Measurements from ENCODE around the gene HES2.
"Not testable (repeated sequence)": the region's sequence is repeated elsewhere in the genome, so short reads cannot be mapped to it uniquely, and the experiment has no call there.

The HES2 gene

DNA sequence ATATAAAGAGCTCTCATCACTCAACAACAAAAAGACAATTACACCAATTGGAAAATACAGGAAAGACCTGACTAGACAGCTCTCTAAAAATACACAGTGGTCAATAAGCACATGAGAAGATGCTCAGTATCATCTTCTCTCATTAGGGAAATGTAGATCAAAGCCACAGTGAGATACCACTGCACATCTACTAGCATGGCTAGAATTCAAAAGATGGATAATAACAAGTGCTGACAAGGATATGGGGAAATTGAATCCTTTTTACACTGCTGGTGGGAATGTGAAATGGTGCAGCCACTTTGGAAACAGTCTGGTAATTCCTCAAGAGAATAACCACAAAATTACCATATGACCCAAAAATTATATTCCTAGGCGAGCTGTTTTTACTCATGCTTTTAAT is 35.6 kb downstream of the HES2 start:
- DNase-seq = no peak

DNA sequence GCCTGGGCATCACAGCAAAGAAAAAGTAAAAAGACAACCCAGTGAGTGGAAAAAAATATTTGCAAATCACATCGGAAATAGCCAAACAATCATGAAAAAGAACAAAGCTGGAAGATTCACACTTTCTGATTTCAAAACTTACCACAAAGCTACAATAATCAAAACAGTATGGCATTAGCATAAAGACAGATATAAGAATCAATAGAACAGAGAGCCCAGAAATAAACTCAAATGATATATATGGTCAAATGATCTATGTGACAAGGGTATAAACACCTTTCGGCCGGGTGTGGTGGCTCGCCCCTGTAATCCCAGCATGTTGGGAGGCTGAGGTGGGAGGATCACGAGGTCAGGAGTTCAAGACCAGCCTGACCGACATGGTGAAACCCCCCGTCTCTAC is 39.7 kb downstream of the HES2 start:
- no peak for DNase-seq

DNA sequence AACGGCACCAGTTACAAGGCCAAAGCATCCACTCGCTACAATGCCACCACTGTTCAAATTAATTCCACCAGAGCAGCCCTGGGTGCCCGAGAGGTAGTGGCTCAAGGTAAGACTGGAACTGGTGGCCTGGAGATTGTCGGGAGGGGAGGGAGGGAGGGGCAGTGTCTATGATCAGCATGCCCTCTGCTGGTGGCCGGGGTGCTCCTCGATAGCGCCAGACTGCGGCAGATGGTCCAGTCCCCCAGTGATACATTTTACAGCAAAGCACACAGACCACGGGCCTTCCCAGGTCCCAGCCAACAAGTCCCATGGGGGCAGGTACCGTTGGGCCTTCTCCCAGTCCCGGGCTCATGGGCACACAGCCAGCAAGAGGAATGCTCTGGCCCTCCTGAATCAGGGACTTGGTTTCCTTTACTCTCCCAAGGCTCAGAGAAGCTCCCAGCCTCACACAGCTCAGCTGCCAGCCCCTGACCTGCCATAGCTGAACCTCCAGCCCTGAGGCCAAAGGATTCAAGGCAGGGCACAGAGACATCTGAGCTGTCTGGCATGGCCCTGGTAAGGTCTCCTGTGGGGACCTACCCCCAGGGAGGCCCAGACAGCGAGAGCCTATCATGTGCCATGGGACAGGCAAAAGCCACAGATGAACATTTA is 41.5 kb downstream of the HES2 start:
- no peak for DNase-seq

DNA sequence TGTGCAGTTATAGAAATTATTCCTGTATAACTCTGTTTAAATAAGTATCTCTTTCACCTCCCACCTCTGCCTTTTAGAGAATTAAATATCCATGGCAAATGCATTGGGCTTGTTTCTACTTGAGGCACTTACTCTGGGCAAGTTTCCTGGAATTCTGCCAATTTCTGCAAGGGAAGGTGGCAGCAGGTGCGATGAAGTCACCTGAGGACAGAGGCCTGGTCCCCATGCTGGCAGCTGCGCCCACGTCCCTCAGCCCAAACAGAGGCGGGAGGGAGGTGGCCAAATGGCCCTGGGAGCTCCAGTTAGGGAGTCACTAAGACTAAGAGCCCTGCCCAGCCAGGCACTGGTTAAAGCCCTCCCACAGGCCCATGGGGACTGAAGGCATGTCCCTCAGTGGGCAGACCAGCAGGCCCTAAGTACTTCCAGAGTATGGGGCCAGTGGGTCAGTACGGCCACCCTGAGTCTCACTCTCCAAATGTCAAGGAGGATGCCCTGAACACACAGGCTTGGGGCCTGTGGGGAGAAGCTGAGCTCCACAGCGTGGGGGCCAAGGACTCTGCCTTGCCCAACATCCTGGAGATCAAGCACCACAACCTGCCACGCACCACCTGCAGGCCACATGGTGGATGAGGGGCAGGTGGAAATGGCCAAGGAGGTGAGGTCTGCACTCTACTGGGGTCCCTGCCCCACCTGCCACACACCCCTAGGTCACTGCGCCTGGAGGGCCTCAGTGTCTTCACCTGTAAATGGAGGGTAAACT is 45.6 kb downstream of the HES2 start:
- DNase-seq = peak; percentile 96

DNA sequence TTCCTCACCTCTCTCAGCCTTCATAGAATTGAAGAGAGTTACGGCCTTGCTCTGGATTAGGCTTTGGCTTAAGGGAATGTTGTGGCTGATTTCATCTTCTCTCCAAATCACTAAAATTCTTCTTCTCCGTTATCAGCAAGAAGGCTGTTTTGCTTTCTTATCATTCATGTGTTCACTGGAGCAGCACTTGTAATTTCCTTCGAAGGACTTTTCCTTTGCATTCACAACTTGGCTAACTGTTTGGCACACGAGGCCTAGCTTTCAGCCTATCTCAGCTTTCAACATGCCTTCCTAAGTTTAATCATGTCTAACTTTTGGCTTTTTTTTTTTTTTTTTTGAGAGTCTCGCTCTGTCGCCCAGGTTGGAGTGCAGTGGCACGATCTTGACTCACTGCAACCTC is 47.5 kb downstream of the HES2 start:
- DNase-seq = not testable (repeated sequence)

DNA sequence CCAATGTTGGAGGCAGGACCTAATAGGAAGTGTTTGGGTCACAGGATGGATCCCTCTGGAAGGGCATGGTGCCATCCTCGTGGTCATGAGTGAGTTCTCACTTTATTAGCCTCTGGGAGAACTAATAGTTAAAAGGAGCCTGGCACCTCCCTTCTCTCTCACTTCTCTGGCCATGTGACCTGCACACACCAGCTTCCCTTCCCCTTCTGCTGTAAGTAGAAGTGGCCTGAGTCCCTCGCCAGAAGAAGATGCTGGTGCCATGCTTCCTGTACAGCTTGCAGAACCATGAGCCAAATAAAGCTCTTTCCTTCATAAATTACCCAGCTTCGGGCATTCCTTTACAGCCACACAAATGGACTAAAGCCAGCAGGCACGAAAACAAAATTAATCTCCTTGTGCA is 49.7 kb downstream of the HES2 start:
- no peak for DNase-seq

DNA sequence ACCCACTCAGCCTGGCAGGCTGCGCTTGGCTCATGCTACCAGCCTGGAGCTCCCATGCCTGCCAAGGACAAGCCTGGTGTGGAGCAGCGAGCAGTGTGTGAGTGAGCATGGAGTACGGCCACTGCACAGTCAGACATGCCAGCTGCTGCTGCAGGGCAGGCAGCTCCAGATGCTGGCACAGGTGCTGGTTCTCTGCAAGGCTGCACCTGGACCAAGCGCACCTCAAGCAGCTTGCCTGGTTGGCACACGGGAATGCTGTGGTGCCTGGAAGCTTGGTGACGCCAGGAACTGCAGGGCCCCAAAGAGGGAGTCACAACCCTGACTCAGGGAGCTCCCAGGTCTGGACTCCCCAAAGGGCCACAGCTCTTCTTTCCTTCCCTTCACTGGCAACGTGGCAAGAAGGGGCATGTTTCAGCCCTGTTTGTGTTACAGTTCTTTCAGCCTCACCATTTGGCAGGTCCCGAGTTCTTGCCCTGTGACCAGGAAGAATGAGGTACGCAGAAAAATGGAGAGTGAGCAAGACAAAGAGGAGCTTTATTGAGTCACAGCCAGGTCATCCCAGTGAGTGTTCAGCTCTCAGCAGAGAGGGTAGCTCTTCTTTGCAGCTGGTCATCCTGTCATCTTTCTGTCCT is 52.2 kb downstream of the HES2 start:
- DNase-seq = no peak

DNA sequence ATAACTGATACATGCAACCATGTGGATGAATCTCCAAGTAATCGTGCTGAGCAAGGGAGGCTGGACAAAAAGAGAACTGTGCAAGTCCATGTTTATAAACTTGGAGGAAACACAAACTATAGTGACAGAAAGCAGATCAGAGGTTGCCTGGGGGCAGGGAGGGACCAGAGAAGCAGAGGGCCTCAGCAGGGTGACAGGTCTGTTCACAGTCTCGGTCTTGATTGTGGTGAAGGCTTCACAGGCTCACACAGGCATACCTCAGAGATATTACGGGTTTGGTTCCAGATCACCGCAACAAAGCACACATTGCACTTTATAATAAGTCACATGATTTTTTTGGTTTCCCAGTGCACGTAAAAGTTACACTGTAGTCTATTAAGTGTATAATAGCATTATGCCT is 54.7 kb downstream of the HES2 start:
- DNase-seq = no peak

DNA sequence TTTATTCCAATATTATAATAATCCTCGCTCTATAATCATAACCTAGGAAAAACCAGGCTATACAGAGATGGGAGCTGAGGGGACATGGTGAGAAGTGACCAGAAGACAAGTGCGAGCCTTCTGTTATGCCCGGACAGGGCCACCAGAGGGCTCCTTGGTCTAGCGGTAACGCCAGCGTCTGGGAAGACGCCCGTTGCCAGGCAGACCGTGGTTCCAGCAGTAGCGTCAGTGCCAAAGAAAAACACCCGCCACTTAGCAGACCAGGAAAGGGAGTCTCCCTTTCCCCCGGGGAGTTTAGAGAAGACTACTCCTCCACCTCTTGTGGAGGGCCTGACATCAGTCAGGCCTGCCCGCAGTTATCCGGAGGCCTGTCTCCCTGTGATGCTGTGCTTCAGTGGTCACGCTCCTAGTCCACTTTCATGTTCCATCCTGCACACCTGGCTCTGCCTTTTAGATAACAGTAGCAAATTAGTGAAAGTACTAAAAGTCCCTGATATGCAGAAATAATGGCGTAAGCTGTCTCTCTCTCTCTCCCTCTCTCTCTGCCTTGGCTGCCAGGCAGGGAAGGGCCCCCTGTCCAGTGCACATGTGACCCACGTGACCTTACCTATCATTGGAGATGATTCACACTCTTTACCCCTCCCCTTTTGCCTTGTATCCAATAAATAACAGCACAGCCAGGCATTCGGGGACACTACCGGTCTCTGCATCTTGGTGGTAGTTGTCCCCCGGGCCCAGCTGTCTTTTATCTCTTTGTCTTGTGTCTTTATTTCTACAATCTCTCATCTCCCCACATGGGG is 56.4 kb downstream of the HES2 start:
- peak; percentile 59 for DNase-seq
